NCI-H526 treated with DMSO at 0.1 percent for 48 hours (cell line): ENCODE results near the gene SNURF.
A peak's percentile ranks its signal among the peaks of the same experiment; 100 is the strongest.
"Not testable (repeated sequence)": the region's sequence is repeated elsewhere in the genome, so short reads cannot be mapped to it uniquely, and the experiment has no call there.

ENCODE experiments used
- DNase-seq: peaks from one replicate; lab custom pipeline; 2025; lab: John Stamatoyannopoulos, UW

Gene SNURF

GRCh38 chr15:24954783-24955530 is at the start of gene SNURF, which contains the start of gene SNRPN:
TSS of gene SNURF (plus strand) at chr15:24954987. CDS start at chr15:24955049, 62 bp downstream.
TSS of gene SNRPN (plus strand) at chr15:24954987. CDS start at chr15:24974454, 19,467 bp downstream.
- DNase-seq, result no peak

- DNase-seq, result no peak
Observed at GRCh38 chr15:24916305-24917009, 38.3 kb upstream of the SNURF start.

GRCh38 chr15:24917431-24917830 is 37.4 kb upstream of the SNURF start:
- DNase-seq, result no peak

- peak; percentile 39 for DNase-seq
Observed at GRCh38 chr15:24919446-24919845, 35.3 kb upstream of the SNURF start.

- not testable (repeated sequence) for DNase-seq
Observed at GRCh38 chr15:24922781-24923180, 32.0 kb upstream of the SNURF start.

GRCh38 chr15:24924153-24924552 is 30.6 kb upstream of the SNURF start:
- no peak for DNase-seq

GRCh38 chr15:24924621-24925020 is 30.2 kb upstream of the SNURF start:
- DNase-seq, result no peak

- not testable (repeated sequence) for DNase-seq
Observed at GRCh38 chr15:24931874-24932732, 22.7 kb upstream of the SNURF start.

- DNase-seq, result no peak
Observed at GRCh38 chr15:24933716-24934115, 21.1 kb upstream of the SNURF start.

GRCh38 chr15:24938224-24938623 is 16.6 kb upstream of the SNURF start:
- not testable (repeated sequence) for DNase-seq

GRCh38 chr15:24940236-24940635 is 14.6 kb upstream of the SNURF start:
- DNase-seq, result no peak

GRCh38 chr15:24943361-24943760 is 11.4 kb upstream of the SNURF start:
- DNase-seq, result no peak

- no peak for DNase-seq
Observed at GRCh38 chr15:24944954-24945353, 9.8 kb upstream of the SNURF start.

- no peak for DNase-seq
Observed at GRCh38 chr15:24945711-24946110, 9.1 kb upstream of the SNURF start.

GRCh38 chr15:24948495-24948894 is 6.3 kb upstream of the SNURF start:
- no peak for DNase-seq

- no peak for DNase-seq
Observed at GRCh38 chr15:24955531-24955921, 739 bp downstream of the SNURF start.

GRCh38 chr15:24956111-24956838 is 1.5 kb downstream of the SNURF start:
- peak; percentile 41 for DNase-seq

- DNase-seq, result no peak
Observed at GRCh38 chr15:24957691-24958090, 2.9 kb downstream of the SNURF start.

- no peak for DNase-seq
Observed at GRCh38 chr15:24961967-24962366, 7.2 kb downstream of the SNURF start.

- no peak for DNase-seq
Observed at GRCh38 chr15:24962880-24963279, 8.1 kb downstream of the SNURF start.

GRCh38 chr15:24966364-24967103 is 11.7 kb downstream of the SNURF start:
- DNase-seq, result no peak
